H1 (cell line): Measurements from ENCODE around the gene CST2. TPM values are rescaled to one million over a fixed set of nuclear protein-coding genes. Genes with fewer than 3 reads are reported as not detected.

Source experiments
- HDAC2 ChIP-seq, 2 experiments: fragments of 300-600 bp in 1 of 2; sonication (generic) in 1 of 2; IDR thresholded peaks; 2 replicates each; pipeline ENCODE4 v1.6.1; 2011 to 2012; ENCODE audit warnings: low read depth in 2 of 2, low read length in 2 of 2, mild to moderate bottlenecking in 2 of 2, moderate library complexity in 2 of 2, borderline replicate concordance in 1 of 2, inconsistent platforms in 1 of 2
- polyA plus RNA-seq, 7 experiments: library from polyadenylated mRNA; depleted of rRNA in 3 of 7; stranded (reverse) in 5 of 7; unstranded in 2 of 7; fragments of >200 nt in 5 of 7; fragments of 200-250 nt in 2 of 7; gene quantifications; 1 replicate in 5 of 7; 2 replicates in 1 of 7; 4 replicates in 1 of 7; pipeline versions ENCODE4 v1.2.1 to v1.2.3, GENCODE V29; 2011 to 2013; ENCODE audit warnings: missing spikeins in 2 of 7, mixed read lengths in 2 of 7
- total RNA-seq: library from RNA; stranded (reverse); fragmentation: NEBNext Ultra II Directional; extraction: Animal tissue kit (Norgen Biotek cat#: 25700); gene quantifications from 2 replicates; pipeline ENCODE4 v1.2.1, GENCODE V29; 2021

The CST2 gene
- total and polyA plus RNA-seq, 2 of the 8 experiments (the other 6 are each of a cell fraction or from before 2014, with no cell fraction given): not detected

DNA sequence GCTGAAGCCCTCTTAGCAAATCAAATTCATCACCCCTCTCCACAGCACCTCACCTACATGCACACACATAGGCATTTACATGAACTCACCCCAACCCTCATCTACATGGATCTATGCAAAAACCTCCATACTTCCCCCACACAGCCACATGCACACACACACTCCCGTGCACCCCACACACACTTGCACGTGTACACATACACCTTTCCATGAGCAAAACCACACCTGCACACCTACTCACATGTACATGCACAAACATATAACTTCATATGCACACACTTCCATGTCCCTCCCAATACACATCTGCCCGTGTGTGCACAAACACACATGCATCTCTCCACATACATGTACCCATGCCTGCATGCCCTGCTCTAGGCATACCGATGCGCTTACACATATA lies 29.7 kb upstream of the CST2 start (continued):
- no peak for TF ChIP-seq HDAC2 (IDR thresholded peaks at IDR 0.05; ENCODE audit: borderline replicate concordance in 1 of 2, low read depth in 2 of 2, low read length in 2 of 2)
